Body of pancreas (tissue), 4 donors: Measurements from ENCODE around the gene COX4I1.

Experiments
- CTCF ChIP-seq, 7 experiments: fragments of 450-650 bp in 4 of 7; fragments of 200-600 bp in 3 of 7; sonication (generic) in 3 of 7; IDR thresholded peaks; one replicate each; pipeline ENCODE4 v1.5.1; 2016 to 2019; ENCODE audit warnings: antibody characterized with exemption in 7 of 7
- POLR2A ChIP-seq, 3 donors: fragments of 450-650 bp; IDR thresholded peaks; one replicate each; pipeline ENCODE4 v1.6.1; 2016; ENCODE audit warnings: antibody characterized with exemption in 3 of 3, mild to moderate bottlenecking in 2 of 3

DNA sequence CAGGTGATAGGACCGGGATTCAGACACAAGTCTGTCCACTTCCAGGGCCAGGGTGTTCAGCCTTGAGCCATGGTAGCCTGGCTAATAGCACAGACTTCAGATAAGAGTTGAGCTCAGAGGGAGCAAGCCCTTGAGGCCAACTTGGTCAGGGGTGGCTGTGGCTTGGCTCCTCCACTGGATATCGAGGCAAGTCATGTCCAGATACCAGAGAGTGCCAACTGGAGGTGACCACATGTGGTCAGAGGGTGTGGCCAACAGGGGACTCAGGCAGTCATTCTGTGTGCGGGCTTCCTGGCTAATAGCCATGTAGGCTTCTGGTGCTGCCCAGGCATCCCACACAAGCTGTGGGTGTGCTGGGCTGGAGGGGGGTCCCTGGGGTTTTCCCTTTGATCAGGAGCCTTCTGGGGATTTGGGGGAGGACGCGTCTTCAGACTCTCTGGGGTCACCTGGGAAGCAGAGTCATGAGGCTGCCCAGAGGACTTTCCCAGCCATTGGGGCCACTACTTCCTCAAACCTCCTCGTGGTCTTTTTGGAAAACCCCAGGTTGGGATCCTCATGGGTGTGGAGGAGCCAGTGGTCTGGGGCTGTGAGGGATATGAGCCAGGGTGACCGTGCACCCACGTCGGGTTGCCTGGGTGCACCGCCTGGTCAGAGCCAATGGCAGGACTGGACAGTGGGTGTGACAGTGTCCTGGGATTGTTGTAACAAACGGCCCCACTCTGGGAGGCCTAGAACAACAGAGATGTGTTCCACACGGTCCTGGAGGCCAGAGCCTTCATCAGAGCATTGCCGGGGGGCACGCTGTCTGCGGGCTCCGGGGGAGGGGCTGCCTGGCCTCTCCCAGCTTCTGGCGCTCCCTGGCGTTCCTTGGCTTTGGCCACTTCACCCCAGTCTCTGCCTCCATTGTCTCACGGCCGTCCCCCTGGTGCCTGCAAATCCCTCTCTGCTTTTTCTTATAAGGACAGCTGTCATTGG lies 25.0 kb downstream of the COX4I1 start:
- TF ChIP-seq CTCF (IDR thresholded peaks at IDR 0.05) (no peak), POLR2A (IDR thresholded peaks at IDR 0.05) (no peak)
